ENCODE measurements around the gene ZPBP. TPM values are rescaled to one million over a fixed set of nuclear protein-coding genes. Genes with fewer than 3 reads are reported as not detected.

ZPBP gene
- total and polyA plus RNA-seq, 2 experiments from 2014 or later = not detected

GRCh38 chr7:50141131-50141530, 48.1 kb upstream of the ZPBP start:
- DNase-seq (ENCODE audit: low spot score) = no peak
- no peaks in the 10 kb centered on the region for H3K4me1 ChIP-seq (ENCODE audit: insufficient read depth)
- no peaks in the 10 kb centered on the region for H3K36me3 ChIP-seq (replicated peaks; ENCODE audit: insufficient read depth, low read depth)
- TF ChIP-seq CTCF (IDR thresholded peaks at IDR 0.05; ENCODE audit: poor library complexity) = no peak
- TF ChIP-seq EZH2phosphoT487 (IDR thresholded peaks at IDR 0.05; ENCODE audit: low read depth, severe bottlenecking, unreplicated experiment) = no peak
- no peak for TF ChIP-seq EZH2 (IDR thresholded peaks at IDR 0.05; ENCODE audit: borderline replicate concordance)
- H3K27me3 ChIP-seq = no peaks in the 10 kb centered on the region
- H3K9me2 ChIP-seq (replicated peaks; ENCODE audit: insufficient read depth) = no peaks in the 10 kb centered on the region
- no peak overlapping the region for H3K4me3 ChIP-seq
- WGBS (ENCODE audit: low lambda C conversion rate, missing lambda C conversion rate) = 74% methylated on average over 5 of the region's 5 CpGs
- H3K27ac ChIP-seq = no peak overlapping the region
- H3K79me2 ChIP-seq = no peaks in the 10 kb centered on the region
- H3K9me3 ChIP-seq (ENCODE audit: low read depth) = no peaks in the 10 kb centered on the region
- no peak overlapping the region for H2AFZ ChIP-seq
- H3K4me2 ChIP-seq = no peak overlapping the region
- H4K20me1 ChIP-seq (ENCODE audit: insufficient read depth, poor library complexity, severe bottlenecking) = no peaks in the 10 kb centered on the region

- no peak overlapping the region for H3K4me3 ChIP-seq
- TF ChIP-seq CTCF (IDR thresholded peaks at IDR 0.05; ENCODE audit: poor library complexity) (no peak), EZH2 (IDR thresholded peaks at IDR 0.05; ENCODE audit: borderline replicate concordance) (no peak), EZH2phosphoT487 (IDR thresholded peaks at IDR 0.05; ENCODE audit: low read depth, severe bottlenecking, unreplicated experiment) (no peak)
- H3K9me2 ChIP-seq (replicated peaks; ENCODE audit: insufficient read depth) = no peaks in the 10 kb centered on the region
- no peaks in the 10 kb centered on the region for H3K27me3 ChIP-seq
- H3K27ac ChIP-seq = no peak overlapping the region
- no peak for DNase-seq (ENCODE audit: low spot score)
- WGBS (ENCODE audit: low lambda C conversion rate, missing lambda C conversion rate) = 76% methylated on average over 5 of the region's 5 CpGs
- no peak overlapping the region for H2AFZ ChIP-seq
- H4K20me1 ChIP-seq (ENCODE audit: insufficient read depth, poor library complexity, severe bottlenecking) = no peaks in the 10 kb centered on the region
- H3K4me1 ChIP-seq (ENCODE audit: insufficient read depth) = no peaks in the 10 kb centered on the region
- H3K79me2 ChIP-seq = no peaks in the 10 kb centered on the region
- H3K9me3 ChIP-seq (ENCODE audit: low read depth) = no peaks in the 10 kb centered on the region
- no peak overlapping the region for H3K4me2 ChIP-seq
- no peaks in the 10 kb centered on the region for H3K36me3 ChIP-seq (replicated peaks; ENCODE audit: insufficient read depth, low read depth)
These were observed 47.6 kb upstream of the ZPBP start for GRCh38 chr7:50140688-50141087.

DNA sequence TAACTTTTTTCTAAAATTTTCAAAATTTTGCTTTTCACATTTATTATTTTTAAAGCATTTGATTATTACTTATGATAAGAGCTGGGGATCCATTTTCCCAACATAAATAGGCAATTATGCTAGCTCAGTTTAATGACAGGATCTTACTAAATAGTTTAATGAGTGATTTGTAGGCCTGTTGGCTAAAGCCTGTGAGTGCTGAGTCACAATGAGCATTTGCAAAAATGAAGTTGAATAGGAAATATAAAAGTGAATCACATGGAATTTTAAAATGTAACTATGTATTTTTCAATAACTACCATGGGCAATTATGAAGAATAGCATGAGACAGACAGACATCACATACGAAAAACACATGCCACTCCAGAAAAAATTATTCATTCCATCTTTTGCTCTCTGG, 45.1 kb upstream of the ZPBP start:
- Histone ChIP-seq H3K36me3 (replicated peaks; ENCODE audit: insufficient read depth, low read depth) (no peaks in the 10 kb centered on the region), H3K4me1 (ENCODE audit: insufficient read depth) (no peaks in the 10 kb centered on the region), H3K9me2 (replicated peaks; ENCODE audit: insufficient read depth) (no peaks in the 10 kb centered on the region), H3K27me3 (no peaks in the 10 kb centered on the region), H4K20me1 (ENCODE audit: insufficient read depth, poor library complexity, severe bottlenecking) (no peaks in the 10 kb centered on the region), H2AFZ (no peak overlapping the region), H3K4me3 (no peak overlapping the region), H3K4me2 (no peak overlapping the region), H3K79me2 (no peaks in the 10 kb centered on the region), H3K27ac (no peak overlapping the region), H3K9me3 (ENCODE audit: low read depth) (no peaks in the 10 kb centered on the region)
- DNase-seq (ENCODE audit: low spot score) = no peak
- TF ChIP-seq CTCF (IDR thresholded peaks at IDR 0.05; ENCODE audit: poor library complexity) = no peak
- no peak for TF ChIP-seq EZH2phosphoT487 (IDR thresholded peaks at IDR 0.05; ENCODE audit: low read depth, severe bottlenecking, unreplicated experiment)
- TF ChIP-seq EZH2 (IDR thresholded peaks at IDR 0.05; ENCODE audit: borderline replicate concordance) = no peak
- 100% methylated on average over 1 of the region's 1 CpG for WGBS (ENCODE audit: low lambda C conversion rate, missing lambda C conversion rate)

- Histone ChIP-seq H2AFZ (no peak overlapping the region), H3K9me3 (ENCODE audit: low read depth) (no peaks in the 10 kb centered on the region), H3K79me2 (no peaks in the 10 kb centered on the region), H3K27me3 (no peaks in the 10 kb centered on the region), H3K4me2 (no peak overlapping the region), H3K27ac (no peak overlapping the region), H3K9me2 (replicated peaks; ENCODE audit: insufficient read depth) (no peaks in the 10 kb centered on the region), H3K4me1 (ENCODE audit: insufficient read depth) (no peaks in the 10 kb centered on the region), H3K36me3 (replicated peaks; ENCODE audit: insufficient read depth, low read depth) (no peaks in the 10 kb centered on the region), H4K20me1 (ENCODE audit: insufficient read depth, poor library complexity, severe bottlenecking) (no peaks in the 10 kb centered on the region), H3K4me3 (no peak overlapping the region)
- 94% methylated on average over 1 of the region's 1 CpG for WGBS (ENCODE audit: low lambda C conversion rate, missing lambda C conversion rate)
- no peak for DNase-seq (ENCODE audit: low spot score)
- TF ChIP-seq EZH2phosphoT487 (IDR thresholded peaks at IDR 0.05; ENCODE audit: low read depth, severe bottlenecking, unreplicated experiment) (no peak), EZH2 (IDR thresholded peaks at IDR 0.05; ENCODE audit: borderline replicate concordance) (no peak)
These were observed 32.7 kb upstream of the ZPBP start for GRCh38 chr7:50125766-50126165.

Measured in hepatocyte (in vitro differentiated cells).